ENCODE measurements around the gene IL17RA. TPM values are rescaled to one million over a fixed set of nuclear protein-coding genes. Genes with fewer than 3 reads are reported as not detected.
A peak's percentile ranks its signal among the peaks of the same experiment; 100 is the strongest.

IL17RA gene
- total RNA-seq, 1 experiment from 2014 or later, result 7.1 TPM

DNA sequence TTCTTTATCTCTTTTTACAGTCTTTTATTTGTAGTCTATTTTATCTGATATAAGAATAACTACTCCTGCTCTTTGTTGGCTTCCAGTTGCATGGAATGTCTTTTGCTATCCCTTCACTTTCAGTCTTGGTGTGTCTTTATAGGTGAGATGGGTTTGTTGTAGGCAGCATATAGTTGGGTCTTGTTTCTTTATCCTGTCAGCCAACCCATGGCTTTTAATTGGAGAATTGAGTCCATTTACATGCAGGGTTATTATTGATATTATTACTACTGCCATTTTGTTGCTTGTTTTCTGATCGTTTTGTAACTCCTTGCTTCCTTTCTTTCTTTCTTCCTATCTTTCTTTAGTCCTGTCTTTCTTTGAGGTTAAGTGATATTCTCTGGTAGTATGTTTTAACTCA lies 11.9 kb upstream of the IL17RA start:
- no peak for DNase-seq
- H3K79me2 ChIP-seq (ENCODE audit: low read length), result no peaks in the 10 kb centered on the region
- no peak overlapping the region for H3K9ac ChIP-seq (ENCODE audit: low read length)
- H3K27me3 ChIP-seq (ENCODE audit: low read length), result no peaks in the 10 kb centered on the region
- no peak overlapping the region for H2AFZ ChIP-seq (ENCODE audit: low read length)
- H4K20me1 ChIP-seq (ENCODE audit: insufficient read depth, low read depth, low read length), result no peaks in the 10 kb centered on the region
- no peaks in the 10 kb centered on the region for H3K36me3 ChIP-seq (ENCODE audit: insufficient read depth, low read length)
- no peaks in the 10 kb centered on the region for H3K9me3 ChIP-seq (ENCODE audit: low read length)
- H3K4me1 ChIP-seq (ENCODE audit: low read length), result no peaks in the 10 kb centered on the region
- H3K4me2 ChIP-seq (ENCODE audit: low read depth, low read length, poor library complexity, severe bottlenecking), result no peak overlapping the region
- H3K4me3 ChIP-seq (ENCODE audit: low read length), result no peak overlapping the region
- no peak overlapping the region for H3K27ac ChIP-seq (ENCODE audit: low read length)
- no peaks in the 10 kb centered on the region for H3K9me2 ChIP-seq (replicated peaks; ENCODE audit: insufficient read depth, low read length)

DNA sequence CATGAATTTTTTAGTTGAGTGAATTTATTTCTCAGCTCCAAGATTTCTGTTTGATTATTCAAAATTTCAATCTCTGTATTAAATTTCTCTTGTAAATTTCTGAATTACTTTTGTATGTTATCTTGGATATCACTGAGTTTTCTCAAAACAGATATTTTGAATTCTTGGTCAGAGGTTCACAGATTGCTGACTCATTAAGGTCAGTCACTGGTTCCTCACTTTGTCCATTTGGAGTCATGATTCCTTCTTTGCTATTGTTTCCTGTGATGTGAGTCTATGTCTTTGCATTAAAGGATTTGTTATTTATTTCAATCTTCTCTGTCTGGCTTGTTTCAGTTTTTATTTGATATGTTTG lies 10.2 kb upstream of the IL17RA start:
- Histone ChIP-seq H3K9ac (ENCODE audit: low read length) (no peak overlapping the region), H4K20me1 (ENCODE audit: insufficient read depth, low read depth, low read length) (no peaks in the 10 kb centered on the region), H3K9me3 (ENCODE audit: low read length) (no peaks in the 10 kb centered on the region), H3K4me3 (ENCODE audit: low read length) (no peak overlapping the region), H3K27me3 (ENCODE audit: low read length) (no peaks in the 10 kb centered on the region), H2AFZ (ENCODE audit: low read length) (no peak overlapping the region), H3K4me2 (ENCODE audit: low read depth, low read length, poor library complexity, severe bottlenecking) (no peak overlapping the region), H3K4me1 (ENCODE audit: low read length) (no peaks in the 10 kb centered on the region), H3K27ac (ENCODE audit: low read length) (no peak overlapping the region), H3K79me2 (ENCODE audit: low read length) (no peaks in the 10 kb centered on the region), H3K36me3 (ENCODE audit: insufficient read depth, low read length) (no peaks in the 10 kb centered on the region), H3K9me2 (replicated peaks; ENCODE audit: insufficient read depth, low read length) (no peaks in the 10 kb centered on the region)
- DNase-seq, result no peak

DNA sequence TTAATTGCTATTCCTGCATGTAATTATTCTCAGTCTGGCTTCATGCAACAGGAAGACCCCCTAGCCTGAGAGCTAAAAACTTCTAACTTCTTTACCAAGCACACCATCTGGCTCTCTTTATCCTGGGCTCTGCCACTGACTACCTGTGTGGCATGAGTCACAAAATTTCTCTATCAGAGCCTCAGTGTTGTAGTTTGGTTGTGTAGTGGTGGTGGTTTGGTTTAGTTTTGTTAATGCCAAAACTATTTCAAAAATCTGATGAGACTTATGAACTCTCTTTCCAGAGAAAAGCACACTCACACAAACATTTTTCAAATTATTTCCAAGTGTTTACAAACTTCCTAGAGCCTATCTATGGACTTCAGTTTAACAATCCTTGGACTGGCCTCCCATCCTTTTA lies 7.5 kb upstream of the IL17RA start:
- Histone ChIP-seq H3K4me2 (ENCODE audit: low read depth, low read length, poor library complexity, severe bottlenecking) (no peak overlapping the region), H3K27ac (ENCODE audit: low read length) (no peak overlapping the region), H3K4me3 (ENCODE audit: low read length) (no peak overlapping the region), H3K9me3 (ENCODE audit: low read length) (no peaks in the 10 kb centered on the region), H3K79me2 (ENCODE audit: low read length) (no peaks in the 10 kb centered on the region), H3K9me2 (replicated peaks; ENCODE audit: insufficient read depth, low read length) (no peaks in the 10 kb centered on the region), H3K27me3 (ENCODE audit: low read length) (no peaks in the 10 kb centered on the region), H3K4me1 (ENCODE audit: low read length) (no peaks in the 10 kb centered on the region), H3K36me3 (ENCODE audit: insufficient read depth, low read length) (no peaks in the 10 kb centered on the region), H4K20me1 (ENCODE audit: insufficient read depth, low read depth, low read length) (no peaks in the 10 kb centered on the region), H3K9ac (ENCODE audit: low read length) (no peak overlapping the region), H2AFZ (ENCODE audit: low read length) (no peak overlapping the region)
- no peak for DNase-seq

DNA sequence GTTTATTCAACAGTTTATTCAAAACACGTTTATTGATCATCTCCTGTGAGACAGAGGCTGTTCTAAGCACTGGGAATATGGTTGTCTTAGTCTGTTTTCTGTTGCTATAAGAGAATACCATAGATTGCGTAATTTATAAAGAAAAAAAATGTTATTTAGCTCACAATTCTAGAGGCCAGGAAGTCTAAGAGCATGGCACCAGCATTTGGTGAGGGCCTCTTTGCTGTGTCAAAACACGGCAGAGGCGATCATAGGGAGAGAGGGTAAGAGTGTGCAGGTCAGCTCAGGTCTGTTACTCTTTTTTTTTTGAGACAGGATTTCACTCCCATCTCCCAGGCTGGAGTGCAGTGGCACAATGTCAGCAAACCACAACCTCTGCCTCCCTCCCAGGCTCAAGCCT lies 5.2 kb upstream of the IL17RA start:
- Histone ChIP-seq H3K9me3 (ENCODE audit: low read length) (no peaks in the 10 kb centered on the region), H3K9ac (ENCODE audit: low read length) (no peak overlapping the region), H3K27me3 (ENCODE audit: low read length) (no peaks in the 10 kb centered on the region), H3K4me2 (ENCODE audit: low read depth, low read length, poor library complexity, severe bottlenecking) (no peak overlapping the region), H3K9me2 (replicated peaks; ENCODE audit: insufficient read depth, low read length) (no peaks in the 10 kb centered on the region), H3K79me2 (ENCODE audit: low read length) (no peaks in the 10 kb centered on the region), H3K27ac (ENCODE audit: low read length) (no peak overlapping the region), H2AFZ (ENCODE audit: low read length) (no peak overlapping the region), H4K20me1 (ENCODE audit: insufficient read depth, low read depth, low read length) (no peaks in the 10 kb centered on the region), H3K4me3 (ENCODE audit: low read length) (no peak overlapping the region), H3K36me3 (ENCODE audit: insufficient read depth, low read length) (no peaks in the 10 kb centered on the region), H3K4me1 (ENCODE audit: low read length) (peaks cover 6% of the 10 kb centered on the region)
- no peak for DNase-seq

DNA sequence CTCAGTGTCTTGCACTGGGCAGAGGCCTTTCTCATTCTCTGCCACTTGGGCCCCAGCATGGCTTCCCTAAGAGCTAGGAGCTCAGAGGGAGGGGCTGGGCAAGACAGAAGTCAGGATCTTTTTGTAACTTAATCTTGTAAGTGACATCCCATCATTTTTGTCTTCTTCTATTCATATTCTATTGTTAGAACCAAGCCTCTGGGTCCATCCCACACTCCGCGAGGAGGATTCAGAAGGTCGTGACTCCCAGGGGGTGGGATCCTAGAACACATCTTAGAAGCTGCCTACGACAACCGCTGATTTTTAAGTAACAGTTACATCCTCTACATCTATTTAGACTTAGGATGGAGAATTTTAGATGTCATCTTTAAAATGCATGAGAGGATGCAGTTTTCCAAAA lies 1.5 kb upstream of the IL17RA start:
- no peaks in the 10 kb centered on the region for H3K9me2 ChIP-seq (replicated peaks; ENCODE audit: insufficient read depth, low read length)
- H3K79me2 ChIP-seq (ENCODE audit: low read length), result peaks cover 25% of the 10 kb centered on the region
- peaks cover 22% of the 10 kb centered on the region for H3K4me1 ChIP-seq (ENCODE audit: low read length)
- H2AFZ ChIP-seq (ENCODE audit: low read length), result no peak overlapping the region
- peaks cover 8% of the 10 kb centered on the region for H4K20me1 ChIP-seq (ENCODE audit: insufficient read depth, low read depth, low read length)
- no peaks in the 10 kb centered on the region for H3K9me3 ChIP-seq (ENCODE audit: low read length)
- no peak overlapping the region for H3K4me3 ChIP-seq (ENCODE audit: low read length)
- no peak overlapping the region for H3K27ac ChIP-seq (ENCODE audit: low read length)
- H3K27me3 ChIP-seq (ENCODE audit: low read length), result no peaks in the 10 kb centered on the region
- H3K9ac ChIP-seq (ENCODE audit: low read length), result no peak overlapping the region
- H3K36me3 ChIP-seq (ENCODE audit: insufficient read depth, low read length), result no peaks in the 10 kb centered on the region
- H3K4me2 ChIP-seq (ENCODE audit: low read depth, low read length, poor library complexity, severe bottlenecking), result no peak overlapping the region
- no peak for DNase-seq

DNA sequence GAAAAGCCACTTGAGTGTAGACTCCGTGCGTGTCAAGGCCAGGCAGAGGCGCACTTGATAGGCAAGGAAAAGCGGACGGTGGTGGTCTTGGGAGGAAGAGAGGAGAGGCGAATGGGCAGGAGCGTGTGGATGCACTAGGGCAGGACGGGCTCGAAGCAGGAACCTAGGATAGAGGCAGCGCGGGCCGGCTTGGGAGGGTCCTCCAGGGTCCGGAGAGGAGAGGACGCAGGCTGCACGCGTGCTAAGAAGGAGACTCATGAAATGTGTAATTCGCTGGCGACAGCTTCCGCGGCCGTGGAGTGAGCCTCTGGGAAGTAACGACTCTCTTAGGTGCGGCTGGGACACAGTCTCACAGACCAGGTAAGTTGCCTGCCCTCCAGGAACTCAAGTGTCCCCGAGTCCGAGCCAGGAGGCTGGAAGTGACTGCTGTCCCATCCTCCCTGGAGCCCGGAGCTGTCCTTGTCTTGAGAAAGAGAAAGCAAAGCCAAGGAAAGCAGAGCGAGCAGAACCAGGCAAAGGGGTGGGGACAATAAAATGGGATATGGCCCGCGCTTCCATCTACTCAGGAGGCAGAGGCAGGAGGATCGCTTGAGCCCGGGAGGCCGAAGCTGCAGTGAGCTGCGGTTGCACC lies 874 bp upstream of the IL17RA start:
- peak overlapping the region; percentile 84; the same call in 1 of the 2 replicates for H3K4me3 ChIP-seq (ENCODE audit: low read length)
- no peaks in the 10 kb centered on the region for H3K9me3 ChIP-seq (ENCODE audit: low read length)
- no peaks in the 10 kb centered on the region for H3K27me3 ChIP-seq (ENCODE audit: low read length)
- no peak for DNase-seq
- peak overlapping the region; percentile 79 for H3K9ac ChIP-seq (ENCODE audit: low read length)
- H3K4me1 ChIP-seq (ENCODE audit: low read length), result peaks cover 22% of the 10 kb centered on the region
- H2AFZ ChIP-seq (ENCODE audit: low read length), result 0 out of 2 replicates have a peak overlapping the region, but pooled peaks have one; percentile 92
- H4K20me1 ChIP-seq (ENCODE audit: insufficient read depth, low read depth, low read length), result peaks cover 8% of the 10 kb centered on the region
- peak overlapping the region; percentile 77 for H3K4me2 ChIP-seq (ENCODE audit: low read depth, low read length, poor library complexity, severe bottlenecking)
- H3K27ac ChIP-seq (ENCODE audit: low read length), result no peak overlapping the region
- H3K9me2 ChIP-seq (replicated peaks; ENCODE audit: insufficient read depth, low read length), result no peaks in the 10 kb centered on the region
- H3K36me3 ChIP-seq (ENCODE audit: insufficient read depth, low read length), result no peaks in the 10 kb centered on the region
- H3K79me2 ChIP-seq (ENCODE audit: low read length), result peaks cover 25% of the 10 kb centered on the region

DNA sequence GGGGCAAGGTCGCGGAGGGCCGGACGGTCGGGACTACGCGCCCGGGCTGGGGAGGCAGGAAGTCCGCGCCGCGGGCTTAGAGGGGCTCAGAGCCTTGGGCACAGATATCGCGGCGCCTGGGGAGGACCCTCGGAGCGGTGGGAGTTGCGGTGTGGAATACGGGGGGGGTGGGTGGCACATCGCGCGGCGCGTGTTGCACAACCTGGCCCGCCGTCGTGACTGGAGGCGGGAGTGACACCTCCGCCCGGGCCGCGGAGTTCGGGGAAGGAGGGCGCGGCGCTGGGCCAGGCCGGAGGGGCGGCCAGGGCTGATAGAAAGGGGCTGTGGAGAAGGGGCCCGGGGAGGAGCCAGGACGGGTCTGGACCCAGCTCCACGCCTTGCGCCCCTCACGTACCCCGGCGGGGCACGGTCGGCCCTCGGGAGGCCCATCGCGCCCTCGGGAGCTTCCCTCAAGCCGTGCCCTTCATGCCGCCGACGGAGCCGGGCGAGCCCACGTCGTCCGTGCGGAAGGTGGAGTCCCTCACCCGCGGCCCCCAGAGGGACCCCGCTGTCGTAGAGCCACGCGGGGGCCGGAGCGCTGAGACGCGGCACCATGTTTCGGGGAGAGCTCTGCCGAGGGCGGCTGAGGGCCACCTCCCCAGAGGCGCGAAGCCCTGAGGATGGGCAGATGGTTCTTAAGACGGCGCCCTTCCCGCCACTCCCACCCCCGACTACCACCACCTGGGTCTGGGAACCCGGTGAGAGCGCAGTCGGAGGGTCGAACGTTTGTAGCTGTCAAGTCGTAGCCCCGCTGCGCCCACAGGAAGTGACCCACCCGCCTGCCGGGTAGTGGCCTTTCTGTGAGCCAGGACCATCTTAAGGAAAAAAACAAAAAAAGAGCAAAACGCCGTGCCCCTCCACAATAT lies 729 bp downstream of the IL17RA start:
- H3K27me3 ChIP-seq (ENCODE audit: low read length), result no peaks in the 10 kb centered on the region
- no peaks in the 10 kb centered on the region for H3K36me3 ChIP-seq (ENCODE audit: insufficient read depth, low read length)
- peaks cover 22% of the 10 kb centered on the region for H3K4me1 ChIP-seq (ENCODE audit: low read length)
- no peaks in the 10 kb centered on the region for H3K9me3 ChIP-seq (ENCODE audit: low read length)
- peak overlapping the region; percentile 79 for H3K9ac ChIP-seq (ENCODE audit: low read length)
- peaks cover 8% of the 10 kb centered on the region for H4K20me1 ChIP-seq (ENCODE audit: insufficient read depth, low read depth, low read length)
- no peaks in the 10 kb centered on the region for H3K9me2 ChIP-seq (replicated peaks; ENCODE audit: insufficient read depth, low read length)
- H2AFZ ChIP-seq (ENCODE audit: low read length), result peak overlapping the region; percentile 44; the same call in 1 of the 2 replicates
- no peak for DNase-seq
- H3K4me3 ChIP-seq (ENCODE audit: low read length), result peak overlapping the region; percentile 84
- H3K79me2 ChIP-seq (ENCODE audit: low read length), result peaks cover 28% of the 10 kb centered on the region
- no peak overlapping the region for H3K27ac ChIP-seq (ENCODE audit: low read length)
- H3K4me2 ChIP-seq (ENCODE audit: low read depth, low read length, poor library complexity, severe bottlenecking), result peak overlapping the region; percentile 77

DNA sequence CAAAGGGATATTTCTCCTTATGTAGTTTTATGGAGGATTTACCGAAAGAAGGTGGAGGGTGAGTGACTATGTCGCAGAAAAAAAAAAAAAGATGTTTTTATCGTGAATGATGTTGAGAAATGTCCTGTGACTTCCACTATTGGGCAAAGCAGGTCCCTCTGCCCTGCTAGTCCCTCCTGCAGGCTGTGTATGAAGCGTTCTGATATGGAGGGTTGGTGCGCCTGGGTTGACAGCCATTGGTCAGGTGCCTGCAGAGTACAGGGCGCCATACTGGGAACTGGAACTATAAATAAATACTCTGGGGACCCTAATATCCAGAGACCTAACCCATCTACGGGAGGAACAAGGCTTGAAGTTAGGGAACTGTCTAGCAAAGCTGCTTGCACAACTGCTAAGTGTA lies 1.5 kb downstream of the IL17RA start:
- Histone ChIP-seq H3K36me3 (ENCODE audit: insufficient read depth, low read length) (no peaks in the 10 kb centered on the region), H3K79me2 (ENCODE audit: low read length) (peaks cover 33% of the 10 kb centered on the region), H2AFZ (ENCODE audit: low read length) (no peak overlapping the region), H3K4me1 (ENCODE audit: low read length) (peaks cover 22% of the 10 kb centered on the region), H3K9ac (ENCODE audit: low read length) (peak overlapping the region; percentile 79; the same call in 1 of the 2 replicates), H3K27me3 (ENCODE audit: low read length) (no peaks in the 10 kb centered on the region), H3K4me2 (ENCODE audit: low read depth, low read length, poor library complexity, severe bottlenecking) (peak overlapping the region; percentile 77), H3K9me2 (replicated peaks; ENCODE audit: insufficient read depth, low read length) (no peaks in the 10 kb centered on the region), H3K27ac (ENCODE audit: low read length) (no peak overlapping the region), H4K20me1 (ENCODE audit: insufficient read depth, low read depth, low read length) (peaks cover 8% of the 10 kb centered on the region), H3K4me3 (ENCODE audit: low read length) (peak overlapping the region; percentile 84; the same call in 1 of the 2 replicates), H3K9me3 (ENCODE audit: low read length) (no peaks in the 10 kb centered on the region)
- DNase-seq, result no peak

Measured in Karpas-422 (cell line).